Measurements from ENCODE around the gene SMS.

DNA sequence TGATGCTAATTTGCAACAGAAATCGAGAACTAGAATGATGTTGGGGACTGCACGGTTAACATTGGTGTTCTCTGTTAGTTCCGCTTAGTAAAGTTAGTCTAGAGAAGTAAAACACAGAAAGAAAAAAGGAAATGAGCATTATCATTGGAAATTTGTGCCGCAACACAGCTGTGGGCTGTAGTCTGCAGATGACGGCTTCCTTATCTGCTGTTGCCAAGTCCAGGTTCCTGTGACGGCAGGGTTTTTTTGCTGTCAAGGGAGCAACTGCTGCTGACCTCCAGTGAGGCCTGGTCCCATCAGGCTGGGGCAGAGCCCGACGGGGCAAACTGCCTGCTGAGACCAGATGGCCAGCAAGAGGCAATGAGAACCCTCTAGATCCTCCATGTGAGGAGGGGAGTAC, 52.8 kb downstream of the SMS start:
- TF ChIP-seq, protein P1, sequence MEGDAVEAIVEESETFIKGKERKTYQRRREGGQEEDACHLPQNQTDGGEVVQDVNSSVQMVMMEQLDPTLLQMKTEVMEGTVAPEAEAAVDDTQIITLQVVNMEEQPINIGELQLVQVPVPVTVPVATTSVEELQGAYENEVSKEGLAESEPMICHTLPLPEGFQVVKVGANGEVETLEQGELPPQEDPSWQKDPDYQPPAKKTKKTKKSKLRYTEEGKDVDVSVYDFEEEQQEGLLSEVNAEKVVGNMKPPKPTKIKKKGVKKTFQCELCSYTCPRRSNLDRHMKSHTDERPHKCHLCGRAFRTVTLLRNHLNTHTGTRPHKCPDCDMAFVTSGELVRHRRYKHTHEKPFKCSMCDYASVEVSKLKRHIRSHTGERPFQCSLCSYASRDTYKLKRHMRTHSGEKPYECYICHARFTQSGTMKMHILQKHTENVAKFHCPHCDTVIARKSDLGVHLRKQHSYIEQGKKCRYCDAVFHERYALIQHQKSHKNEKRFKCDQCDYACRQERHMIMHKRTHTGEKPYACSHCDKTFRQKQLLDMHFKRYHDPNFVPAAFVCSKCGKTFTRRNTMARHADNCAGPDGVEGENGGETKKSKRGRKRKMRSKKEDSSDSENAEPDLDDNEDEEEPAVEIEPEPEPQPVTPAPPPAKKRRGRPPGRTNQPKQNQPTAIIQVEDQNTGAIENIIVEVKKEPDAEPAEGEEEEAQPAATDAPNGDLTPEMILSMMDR (conservative IDR thresholded peaks at IDR 0.05), result no peak
- no peak for TF ChIP-seq EZH2 (IDR thresholded peaks at IDR 0.05; ENCODE audit: low read depth)
